HEK293 (cell line): ENCODE data around the gene PTPRK.

Experiments
- OSR2 ChIP-seq: fragments of 450-650 bp; formaldehyde crosslinking; IDR thresholded peaks from 2 replicates; pipeline ENCODE4 v1.5.1; 2016; ENCODE audit warnings: missing biosample characterization, missing genetic modification characterization
- SCRT1 ChIP-seq: fragments of 450-650 bp; formaldehyde crosslinking; IDR thresholded peaks from 2 replicates; pipeline ENCODE4 v1.5.1; 2016; ENCODE audit warnings: missing biosample characterization, missing genetic modification characterization, borderline replicate concordance
- ZBTB21 ChIP-seq: fragments of 450-650 bp; formaldehyde crosslinking; IDR thresholded peaks from 2 replicates; pipeline ENCODE4 v1.5.1; 2017; ENCODE audit warnings: missing biosample characterization, missing genetic modification characterization
- ZFP41 ChIP-seq: fragments of 450-650 bp; formaldehyde crosslinking; IDR thresholded peaks from 2 replicates; pipeline ENCODE4 v1.5.1; 2016; ENCODE audit warnings: missing biosample characterization, missing genetic modification characterization, borderline replicate concordance
- ZNF121 ChIP-seq: fragments of 450-650 bp; formaldehyde crosslinking; IDR thresholded peaks from 2 replicates; pipeline ENCODE4 v1.5.1; 2016; ENCODE audit warnings: missing biosample characterization, missing genetic modification characterization
- ZNF184 ChIP-seq: fragments of 450-650 bp; IDR thresholded peaks from 2 replicates; pipeline ENCODE4 v1.5.1; 2018; ENCODE audit warnings: missing biosample characterization, mild to moderate bottlenecking, missing genetic modification characterization
- ZNF211 ChIP-seq: fragments of 450-650 bp; formaldehyde crosslinking; IDR thresholded peaks from 2 replicates; pipeline ENCODE4 v1.5.1; 2016; ENCODE audit warnings: low read depth, missing biosample characterization, missing genetic modification characterization
- ZNF223 ChIP-seq: fragments of 450-650 bp; formaldehyde crosslinking; IDR thresholded peaks from 2 replicates; pipeline ENCODE4 v1.5.1; 2016; ENCODE audit warnings: missing biosample characterization, missing genetic modification characterization
- ZNF280D ChIP-seq: fragments of 450-650 bp; formaldehyde crosslinking; IDR thresholded peaks from 2 replicates; pipeline ENCODE4 v1.5.1; 2016; ENCODE audit warnings: missing biosample characterization, missing genetic modification characterization
- ZNF404 ChIP-seq: fragments of 450-650 bp; formaldehyde crosslinking; IDR thresholded peaks from 2 replicates; pipeline ENCODE4 v1.5.1; 2017; ENCODE audit warnings: missing biosample characterization, missing genetic modification characterization
- ZNF416 ChIP-seq: fragments of 450-650 bp; formaldehyde crosslinking; IDR thresholded peaks from 2 replicates; pipeline ENCODE4 v1.5.1; 2016; ENCODE audit warnings: missing biosample characterization, missing genetic modification characterization
- ZNF433 ChIP-seq: fragments of 450-650 bp; formaldehyde crosslinking; IDR thresholded peaks from 2 replicates; pipeline ENCODE4 v1.5.1; 2016; ENCODE audit warnings: missing biosample characterization, missing genetic modification characterization, low read depth
- ZNF48 ChIP-seq: fragments of 450-650 bp; formaldehyde crosslinking; IDR thresholded peaks from 2 replicates; pipeline ENCODE4 v1.5.1; 2016; ENCODE audit warnings: missing biosample characterization, missing genetic modification characterization
- ZNF529 ChIP-seq: fragments of 450-650 bp; formaldehyde crosslinking; IDR thresholded peaks from 2 replicates; pipeline ENCODE4 v1.5.1; 2017; ENCODE audit warnings: missing genetic modification characterization, missing biosample characterization; ENCODE audit not compliant: insufficient replicate concordance
- ZNF639 ChIP-seq: fragments of 450-650 bp; formaldehyde crosslinking; IDR thresholded peaks from 2 replicates; pipeline ENCODE4 v1.5.1; 2016; ENCODE audit warnings: missing biosample characterization, missing genetic modification characterization
- ZNF660 ChIP-seq: fragments of 450-650 bp; IDR thresholded peaks from 2 replicates; pipeline ENCODE4 v1.5.1; 2018; ENCODE audit warnings: missing biosample characterization, mild to moderate bottlenecking, missing genetic modification characterization
- ZNF701 ChIP-seq: fragments of 450-650 bp; formaldehyde crosslinking; IDR thresholded peaks from 2 replicates; pipeline ENCODE4 v1.5.1; 2016; ENCODE audit warnings: missing biosample characterization, missing genetic modification characterization
- ZNF837 ChIP-seq: fragments of 450-650 bp; formaldehyde crosslinking; IDR thresholded peaks from 2 replicates; pipeline ENCODE4 v1.5.1; 2016; ENCODE audit warnings: missing biosample characterization, missing genetic modification characterization
- TF ChIP-seq, protein P1 (sequence below): fragments of 450-650 bp; formaldehyde crosslinking; IDR thresholded peaks from 2 replicates; pipeline ENCODE4 v1.5.1; 2016; ENCODE audit warnings: missing biosample characterization, missing genetic modification characterization
- TF ChIP-seq, protein P2 (sequence below): fragments of 450-650 bp; formaldehyde crosslinking; IDR thresholded peaks from 2 replicates; pipeline ENCODE4 v1.5.1; 2016; ENCODE audit warnings: missing biosample characterization, missing genetic modification characterization
- TF ChIP-seq, protein P3 (sequence below): fragments of 450-650 bp; IDR thresholded peaks from 2 replicates; pipeline ENCODE4 v1.5.1; 2018; ENCODE audit warnings: missing biosample characterization, missing genetic modification characterization
- TF ChIP-seq, protein P4 (sequence below): fragments of 450-650 bp; formaldehyde crosslinking; IDR thresholded peaks from 2 replicates; pipeline ENCODE4 v1.5.1; 2016; ENCODE audit warnings: missing biosample characterization, missing genetic modification characterization
- TF ChIP-seq, protein P5 (sequence below): fragments of 450-650 bp; formaldehyde crosslinking; IDR thresholded peaks from 2 replicates; pipeline ENCODE4 v1.5.1; 2016; ENCODE audit warnings: missing biosample characterization, missing genetic modification characterization
- TF ChIP-seq, protein P6 (sequence below): fragments of 450-650 bp; formaldehyde crosslinking; IDR thresholded peaks from 2 replicates; pipeline ENCODE4 v1.5.1; 2017; ENCODE audit warnings: missing biosample characterization, missing genetic modification characterization

PTPRK gene

DNA sequence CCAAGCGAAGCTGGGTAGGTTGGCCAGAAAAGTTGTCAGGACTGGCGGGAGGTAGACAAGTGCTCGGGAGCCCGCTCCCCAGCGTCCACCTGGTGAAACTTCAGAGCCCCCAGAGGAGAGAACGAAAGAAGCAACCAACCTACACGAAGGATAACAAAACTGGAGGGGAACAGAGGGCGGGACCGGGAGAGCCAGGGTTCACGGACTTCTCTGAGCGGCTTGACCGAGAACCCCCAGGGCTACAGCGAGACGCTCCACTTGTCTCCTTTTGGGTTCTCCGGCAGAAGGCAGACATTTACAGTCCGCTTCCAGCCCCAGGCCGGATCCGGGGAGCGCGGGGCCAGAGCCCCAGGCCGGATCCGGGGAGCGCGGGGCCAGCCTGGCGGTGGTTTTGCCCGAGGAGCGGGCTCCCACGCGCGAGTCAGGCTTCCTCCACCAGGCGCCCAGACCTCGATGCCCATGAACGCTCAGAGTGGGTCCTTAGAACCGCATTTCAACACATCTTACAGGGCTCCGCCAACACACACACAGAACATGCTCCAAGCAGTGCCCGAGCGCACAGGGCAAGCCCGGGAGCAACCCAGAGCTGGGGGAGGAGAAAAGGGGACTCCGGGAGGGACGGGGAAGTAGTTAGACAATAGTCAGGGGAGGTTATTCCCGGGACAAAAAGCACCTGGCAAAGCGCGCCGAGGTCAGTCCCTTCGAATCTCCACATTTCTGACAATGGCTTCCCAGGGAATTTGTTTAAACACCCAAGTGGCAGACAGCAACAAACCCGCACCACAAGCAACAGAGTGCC, 1.1 kb downstream of the PTPRK start (continued):
- no peak for TF ChIP-seq ZBTB21 (tag by site-specific recombination)
- TF ChIP-seq ZNF416 (tag by site-specific recombination): no peak
- TF ChIP-seq SCRT1 (tag by site-specific recombination): no peak
- TF ChIP-seq OSR2 (tag by site-specific recombination): no peak
- TF ChIP-seq ZNF121 (tag by site-specific recombination): no peak
- TF ChIP-seq ZNF529: no peak
- TF ChIP-seq, protein P1, sequence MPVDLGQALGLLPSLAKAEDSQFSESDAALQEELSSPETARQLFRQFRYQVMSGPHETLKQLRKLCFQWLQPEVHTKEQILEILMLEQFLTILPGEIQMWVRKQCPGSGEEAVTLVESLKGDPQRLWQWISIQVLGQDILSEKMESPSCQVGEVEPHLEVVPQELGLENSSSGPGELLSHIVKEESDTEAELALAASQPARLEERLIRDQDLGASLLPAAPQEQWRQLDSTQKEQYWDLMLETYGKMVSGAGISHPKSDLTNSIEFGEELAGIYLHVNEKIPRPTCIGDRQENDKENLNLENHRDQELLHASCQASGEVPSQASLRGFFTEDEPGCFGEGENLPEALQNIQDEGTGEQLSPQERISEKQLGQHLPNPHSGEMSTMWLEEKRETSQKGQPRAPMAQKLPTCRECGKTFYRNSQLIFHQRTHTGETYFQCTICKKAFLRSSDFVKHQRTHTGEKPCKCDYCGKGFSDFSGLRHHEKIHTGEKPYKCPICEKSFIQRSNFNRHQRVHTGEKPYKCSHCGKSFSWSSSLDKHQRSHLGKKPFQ (tag by site-specific recombination): no peak
- TF ChIP-seq ZNF280D: no peak
- no peak for TF ChIP-seq ZNF211
- no peak for TF ChIP-seq ZNF433 (tag by site-specific recombination)
- TF ChIP-seq, protein P2, sequence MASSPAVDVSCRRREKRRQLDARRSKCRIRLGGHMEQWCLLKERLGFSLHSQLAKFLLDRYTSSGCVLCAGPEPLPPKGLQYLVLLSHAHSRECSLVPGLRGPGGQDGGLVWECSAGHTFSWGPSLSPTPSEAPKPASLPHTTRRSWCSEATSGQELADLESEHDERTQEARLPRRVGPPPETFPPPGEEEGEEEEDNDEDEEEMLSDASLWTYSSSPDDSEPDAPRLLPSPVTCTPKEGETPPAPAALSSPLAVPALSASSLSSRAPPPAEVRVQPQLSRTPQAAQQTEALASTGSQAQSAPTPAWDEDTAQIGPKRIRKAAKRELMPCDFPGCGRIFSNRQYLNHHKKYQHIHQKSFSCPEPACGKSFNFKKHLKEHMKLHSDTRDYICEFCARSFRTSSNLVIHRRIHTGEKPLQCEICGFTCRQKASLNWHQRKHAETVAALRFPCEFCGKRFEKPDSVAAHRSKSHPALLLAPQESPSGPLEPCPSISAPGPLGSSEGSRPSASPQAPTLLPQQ (tag by site-specific recombination): no peak
- TF ChIP-seq ZNF639 (tag by site-specific recombination): no peak
- TF ChIP-seq, protein P3, sequence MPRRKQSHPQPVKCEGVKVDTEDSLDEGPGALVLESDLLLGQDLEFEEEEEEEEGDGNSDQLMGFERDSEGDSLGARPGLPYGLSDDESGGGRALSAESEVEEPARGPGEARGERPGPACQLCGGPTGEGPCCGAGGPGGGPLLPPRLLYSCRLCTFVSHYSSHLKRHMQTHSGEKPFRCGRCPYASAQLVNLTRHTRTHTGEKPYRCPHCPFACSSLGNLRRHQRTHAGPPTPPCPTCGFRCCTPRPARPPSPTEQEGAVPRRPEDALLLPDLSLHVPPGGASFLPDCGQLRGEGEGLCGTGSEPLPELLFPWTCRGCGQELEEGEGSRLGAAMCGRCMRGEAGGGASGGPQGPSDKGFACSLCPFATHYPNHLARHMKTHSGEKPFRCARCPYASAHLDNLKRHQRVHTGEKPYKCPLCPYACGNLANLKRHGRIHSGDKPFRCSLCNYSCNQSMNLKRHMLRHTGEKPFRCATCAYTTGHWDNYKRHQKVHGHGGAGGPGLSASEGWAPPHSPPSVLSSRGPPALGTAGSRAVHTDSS (tag by site-specific recombination): no peak
- TF ChIP-seq ZNF184 (tag by site-specific recombination): no peak
- TF ChIP-seq ZFP41 (tag by site-specific recombination): no peak
- TF ChIP-seq, protein P4, sequence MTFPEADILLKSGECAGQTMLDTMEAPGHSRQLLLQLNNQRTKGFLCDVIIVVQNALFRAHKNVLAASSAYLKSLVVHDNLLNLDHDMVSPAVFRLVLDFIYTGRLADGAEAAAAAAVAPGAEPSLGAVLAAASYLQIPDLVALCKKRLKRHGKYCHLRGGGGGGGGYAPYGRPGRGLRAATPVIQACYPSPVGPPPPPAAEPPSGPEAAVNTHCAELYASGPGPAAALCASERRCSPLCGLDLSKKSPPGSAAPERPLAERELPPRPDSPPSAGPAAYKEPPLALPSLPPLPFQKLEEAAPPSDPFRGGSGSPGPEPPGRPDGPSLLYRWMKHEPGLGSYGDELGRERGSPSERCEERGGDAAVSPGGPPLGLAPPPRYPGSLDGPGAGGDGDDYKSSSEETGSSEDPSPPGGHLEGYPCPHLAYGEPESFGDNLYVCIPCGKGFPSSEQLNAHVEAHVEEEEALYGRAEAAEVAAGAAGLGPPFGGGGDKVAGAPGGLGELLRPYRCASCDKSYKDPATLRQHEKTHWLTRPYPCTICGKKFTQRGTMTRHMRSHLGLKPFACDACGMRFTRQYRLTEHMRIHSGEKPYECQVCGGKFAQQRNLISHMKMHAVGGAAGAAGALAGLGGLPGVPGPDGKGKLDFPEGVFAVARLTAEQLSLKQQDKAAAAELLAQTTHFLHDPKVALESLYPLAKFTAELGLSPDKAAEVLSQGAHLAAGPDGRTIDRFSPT (tag by site-specific recombination): no peak
- TF ChIP-seq ZNF701 (tag by site-specific recombination): no peak
- TF ChIP-seq, protein P5, sequence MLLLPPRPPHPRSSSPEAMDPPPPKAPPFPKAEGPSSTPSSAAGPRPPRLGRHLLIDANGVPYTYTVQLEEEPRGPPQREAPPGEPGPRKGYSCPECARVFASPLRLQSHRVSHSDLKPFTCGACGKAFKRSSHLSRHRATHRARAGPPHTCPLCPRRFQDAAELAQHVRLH (tag by site-specific recombination): 0 out of 2 replicates have a peak, but pooled peaks have one; percentile 24
- no peak for TF ChIP-seq ZNF660
- no peak for TF ChIP-seq ZNF404
- TF ChIP-seq ZNF223 (tag by site-specific recombination): no peak
- no peak for TF ChIP-seq ZNF48 (tag by site-specific recombination)
- TF ChIP-seq, protein P6, sequence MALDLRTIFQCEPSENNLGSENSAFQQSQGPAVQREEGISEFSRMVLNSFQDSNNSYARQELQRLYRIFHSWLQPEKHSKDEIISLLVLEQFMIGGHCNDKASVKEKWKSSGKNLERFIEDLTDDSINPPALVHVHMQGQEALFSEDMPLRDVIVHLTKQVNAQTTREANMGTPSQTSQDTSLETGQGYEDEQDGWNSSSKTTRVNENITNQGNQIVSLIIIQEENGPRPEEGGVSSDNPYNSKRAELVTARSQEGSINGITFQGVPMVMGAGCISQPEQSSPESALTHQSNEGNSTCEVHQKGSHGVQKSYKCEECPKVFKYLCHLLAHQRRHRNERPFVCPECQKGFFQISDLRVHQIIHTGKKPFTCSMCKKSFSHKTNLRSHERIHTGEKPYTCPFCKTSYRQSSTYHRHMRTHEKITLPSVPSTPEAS: no peak
- no peak for TF ChIP-seq ZNF837 (tag by site-specific recombination)
